HG03558 (cell line): ENCODE data around the gene TLL1.

ENCODE experiments used
- ATAC-seq: cut with Tn5 transposase; IDR thresholded peaks from one replicate; pipeline ENCODE4 v1.9.1; 2021; ENCODE audit warnings: moderate number of reproducible peaks; ENCODE audit not compliant: unreplicated experiment; ENCODE audit errors: extremely low read depth

Gene TLL1

GRCh38 chr4:165872461-165873297 lies at the start of gene TLL1:
Gene TLL1 (plus strand): TSS chr4:165873237. CDS start chr4:165873905, 668 bp downstream.
- no peak for ATAC-seq

GRCh38 chr4:165826166-165826565 lies 46.9 kb upstream of the TLL1 start:
- no peak for ATAC-seq

- no peak for ATAC-seq
These were observed 46.0 kb upstream of the TLL1 start for GRCh38 chr4:165827018-165827417.

GRCh38 chr4:165828928-165829327 lies 44.1 kb upstream of the TLL1 start:
- no peak for ATAC-seq

- ATAC-seq: no peak
These were observed 38.9 kb upstream of the TLL1 start for GRCh38 chr4:165834116-165834515.

GRCh38 chr4:165838575-165838974 lies 34.5 kb upstream of the TLL1 start:
- ATAC-seq: no peak

GRCh38 chr4:165839615-165840333 lies 33.3 kb upstream of the TLL1 start:
- ATAC-seq: no peak

GRCh38 chr4:165842684-165843083 lies 30.4 kb upstream of the TLL1 start:
- no peak for ATAC-seq

- ATAC-seq: no peak
These were observed 28.9 kb upstream of the TLL1 start for GRCh38 chr4:165844161-165844560.

- no peak for ATAC-seq
These were observed 21.8 kb upstream of the TLL1 start for GRCh38 chr4:165851256-165851655.

- ATAC-seq: no peak
These were observed 17.8 kb upstream of the TLL1 start for GRCh38 chr4:165855191-165855590.

- no peak for ATAC-seq
These were observed 11.7 kb upstream of the TLL1 start for GRCh38 chr4:165861363-165861762.

GRCh38 chr4:165864271-165864670 lies 8.8 kb upstream of the TLL1 start:
- no peak for ATAC-seq

- ATAC-seq: no peak
These were observed 6.9 kb upstream of the TLL1 start for GRCh38 chr4:165866019-165866650.

GRCh38 chr4:165867961-165868360 lies 5.1 kb upstream of the TLL1 start:
- ATAC-seq: no peak

GRCh38 chr4:165873298-165874071 lies 448 bp downstream of the TLL1 start:
- ATAC-seq: no peak

- no peak for ATAC-seq
These were observed 1.2 kb downstream of the TLL1 start for GRCh38 chr4:165874072-165874790.

GRCh38 chr4:165874791-165875371 lies 1.8 kb downstream of the TLL1 start:
- ATAC-seq: no peak

GRCh38 chr4:165875446-165875845 lies 2.4 kb downstream of the TLL1 start:
- ATAC-seq: no peak
